RWPE2 (cell line): ENCODE measurements around the gene CD70.
A peak's percentile ranks its signal among the peaks of the same experiment; 100 is the strongest.

Source experiments
- ATAC-seq: fragments of 200-7000 bp; cut with Tn5 transposase; 3 replicates; pipeline ENCODE4 v1.9.1; 2021; ENCODE audit warnings: low read depth
- DNase-seq: peaks from one replicate; pipeline ENCODE4 v3.0.0-alpha.2; 2020; ENCODE audit warnings: low spot score
- H3K27ac ChIP-seq: fragments of 450-650 bp; 2 replicates; pipeline ENCODE4 v1.5.1; 2017; ENCODE audit warnings: mild to moderate bottlenecking; ENCODE audit not compliant: poor library complexity, severe bottlenecking
- H3K27me3 ChIP-seq: fragments of 250-450 bp; sonication (Bioruptor Pico); 2 replicates; pipeline ENCODE4 v1.5.1; 2021; ENCODE audit warnings: mild to moderate bottlenecking, moderate library complexity; ENCODE audit not compliant: insufficient read depth, poor library complexity, severe bottlenecking
- H3K36me3 ChIP-seq: fragments of 250-450 bp; sonication (Bioruptor Pico); 2 replicates; pipeline ENCODE4 v1.5.1; 2020; ENCODE audit warnings: low read depth, mild to moderate bottlenecking, moderate library complexity
- H3K4me1 ChIP-seq: fragments of 250-450 bp; sonication (Bioruptor Pico); 2 replicates; pipeline ENCODE4 v1.5.1; 2021; ENCODE audit warnings: mild to moderate bottlenecking, moderate library complexity; ENCODE audit not compliant: insufficient read depth, poor library complexity, severe bottlenecking
- H3K4me3 ChIP-seq: fragments of 250-450 bp; sonication (Bioruptor Pico); 2 replicates; pipeline ENCODE4 v1.5.1; 2021; ENCODE audit warnings: mild to moderate bottlenecking, moderate library complexity; ENCODE audit not compliant: severe bottlenecking
- H3K9me3 ChIP-seq: fragments of 250-450 bp; sonication (Bioruptor Pico); 2 replicates; pipeline ENCODE4 v1.5.1; 2021; ENCODE audit warnings: mild to moderate bottlenecking, moderate library complexity; ENCODE audit not compliant: severe bottlenecking
- CTCF ChIP-seq: fragments of 450-650 bp; IDR thresholded peaks from one replicate; pipeline ENCODE4 v1.5.1; 2017; ENCODE audit warnings: mild to moderate bottlenecking, moderate library complexity; ENCODE audit not compliant: poor library complexity, severe bottlenecking

CD70 gene

GRCh38 chr19:6632002-6632621 lies 41.2 kb upstream of the CD70 start:
- Histone ChIP-seq H3K36me3 (no peaks in the 10 kb centered on the region), H3K4me1 (no peaks in the 10 kb centered on the region), H3K27me3 (no peaks in the 10 kb centered on the region), H3K4me3 (no peak overlapping the region), H3K9me3 (no peaks in the 10 kb centered on the region), H3K27ac (no peak overlapping the region)
- peak; percentile 85 for TF ChIP-seq CTCF
- DNase-seq (no peak), ATAC-seq (no peak)

GRCh38 chr19:6626764-6627163 lies 35.8 kb upstream of the CD70 start:
- no peak for DNase-seq
- no peaks in the 10 kb centered on the region for H3K4me1 ChIP-seq

GRCh38 chr19:6617374-6617773 lies 26.4 kb upstream of the CD70 start:
- H3K4me3 ChIP-seq = no peak overlapping the region
- DNase-seq (no peak), ATAC-seq (no peak)
- H3K36me3 ChIP-seq = no peaks in the 10 kb centered on the region
- no peak for TF ChIP-seq CTCF
- no peaks in the 10 kb centered on the region for H3K9me3 ChIP-seq
- H3K27ac ChIP-seq = no peak overlapping the region
- no peaks in the 10 kb centered on the region for H3K27me3 ChIP-seq
- H3K4me1 ChIP-seq = peaks cover 6% of the 10 kb centered on the region

More at GRCh38 chr19:6626764-6627163, 35.8 kb upstream of the CD70 start:
- TF ChIP-seq CTCF = no peak
- H3K36me3 ChIP-seq = no peaks in the 10 kb centered on the region
- H3K27ac ChIP-seq = no peak overlapping the region
- no peaks in the 10 kb centered on the region for H3K27me3 ChIP-seq
- no peak overlapping the region for H3K4me3 ChIP-seq
- ATAC-seq = no peak
- peaks cover 5% of the 10 kb centered on the region for H3K9me3 ChIP-seq

DNA sequence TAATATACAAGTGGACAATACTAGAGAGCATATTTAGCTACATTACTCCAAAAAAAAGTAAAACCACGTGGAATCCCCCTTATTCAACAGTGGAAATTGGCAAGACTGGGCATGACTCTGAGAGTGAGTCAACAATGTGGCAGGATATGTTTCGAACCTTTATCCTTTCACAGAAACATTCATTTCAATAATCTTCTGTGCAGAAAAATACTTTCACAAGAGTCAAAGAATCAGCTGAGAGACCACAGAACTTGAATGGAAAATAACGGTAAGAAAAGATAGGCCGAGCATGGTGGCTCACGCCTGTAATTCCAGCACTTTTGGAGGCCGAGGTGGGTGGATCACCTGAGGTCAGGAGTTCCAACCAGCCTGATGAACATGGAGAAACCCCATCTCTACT lies 25.1 kb upstream of the CD70 start:
- Histone ChIP-seq H3K4me1 (peaks cover 15% of the 10 kb centered on the region), H3K36me3 (no peaks in the 10 kb centered on the region), H3K4me3 (no peak overlapping the region), H3K27ac (peak overlapping the region; percentile 57), H3K27me3 (no peaks in the 10 kb centered on the region), H3K9me3 (no peaks in the 10 kb centered on the region)
- DNase-seq = no peak
- no peak for TF ChIP-seq CTCF
- peak; percentile 64 for ATAC-seq

- DNase-seq = no peak
- peaks cover 21% of the 10 kb centered on the region for H3K4me1 ChIP-seq
- H3K27me3 ChIP-seq = no peaks in the 10 kb centered on the region
- ATAC-seq = no peak
- H3K36me3 ChIP-seq = no peaks in the 10 kb centered on the region
- peak overlapping the region; percentile 52 for H3K27ac ChIP-seq
- TF ChIP-seq CTCF = no peak
- no peaks in the 10 kb centered on the region for H3K9me3 ChIP-seq
- H3K4me3 ChIP-seq = no peak overlapping the region
These were observed 22.8 kb upstream of the CD70 start for GRCh38 chr19:6613711-6614110.
